Colonic mucosa (tissue), 4 donors: Measurements from ENCODE around the gene UBP1. TPM values are rescaled to one million over a fixed set of nuclear protein-coding genes. Genes with fewer than 3 reads are reported as not detected.

Experiments used
- DNase-seq: peaks from one replicate; pipeline ENCODE4 v3.0.0-alpha.2; 2020
- H3K27ac ChIP-seq: fragments of 200-600 bp; one replicate; pipeline ENCODE4 v1.8.0; 2021
- H3K27me3 ChIP-seq: fragments of 200-600 bp; one replicate; pipeline ENCODE4 v1.8.0; 2021
- H3K36me3 ChIP-seq: fragments of 200-600 bp; one replicate; pipeline ENCODE4 v1.8.0; 2021
- H3K4me1 ChIP-seq: fragments of 200-600 bp; one replicate; pipeline ENCODE4 v1.8.0; 2021; ENCODE audit warnings: mild to moderate bottlenecking
- H3K4me3 ChIP-seq: fragments of 200-600 bp; one replicate; pipeline ENCODE4 v1.8.0; 2021
- H3K9ac ChIP-seq, 2 donors: one replicate each; pipeline ENCODE4 v1.7.0; 2013; ENCODE audit warnings: control low read depth in 2 of 2, low read depth in 2 of 2, low read length in 2 of 2
- H3K9me3 ChIP-seq: fragments of 200-600 bp; one replicate; pipeline ENCODE4 v1.8.0; 2021
- intact Hi-C: fragments of 100-400 bp; cut with DNase I; formaldehyde crosslinking; loops from one replicate; pipeline ENCODE4 v1.14.1; 2022
- total RNA-seq, 2 donors: library from RNA; stranded (reverse); fragmentation: NEBNext Ultra II Directional in 1 of 2; extraction: Animal tissue kit (Norgen Biotek cat#: 25700) in 1 of 2; gene quantifications; one replicate each; pipeline ENCODE4 v1.2.1, GENCODE V29; 2021
- TF ChIP-seq, protein P1 (sequence below): fragments of 200-600 bp; IDR thresholded peaks from one replicate; pipeline ENCODE4 v1.8.0; 2022; ENCODE audit warnings: antibody characterized with exemption, mild to moderate bottlenecking
- donor health status: healthy.
- donor health status: DM: no; HTN: no; CAD: no.
- donor health status: DM: no; HTN: no; CAD: no.

Gene UBP1, protein sequence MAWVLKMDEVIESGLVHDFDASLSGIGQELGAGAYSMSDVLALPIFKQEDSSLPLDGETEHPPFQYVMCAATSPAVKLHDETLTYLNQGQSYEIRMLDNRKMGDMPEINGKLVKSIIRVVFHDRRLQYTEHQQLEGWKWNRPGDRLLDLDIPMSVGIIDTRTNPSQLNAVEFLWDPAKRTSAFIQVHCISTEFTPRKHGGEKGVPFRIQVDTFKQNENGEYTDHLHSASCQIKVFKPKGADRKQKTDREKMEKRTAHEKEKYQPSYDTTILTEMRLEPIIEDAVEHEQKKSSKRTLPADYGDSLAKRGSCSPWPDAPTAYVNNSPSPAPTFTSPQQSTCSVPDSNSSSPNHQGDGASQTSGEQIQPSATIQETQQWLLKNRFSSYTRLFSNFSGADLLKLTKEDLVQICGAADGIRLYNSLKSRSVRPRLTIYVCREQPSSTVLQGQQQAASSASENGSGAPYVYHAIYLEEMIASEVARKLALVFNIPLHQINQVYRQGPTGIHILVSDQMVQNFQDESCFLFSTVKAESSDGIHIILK
- total RNA-seq = 10 to 100 TPM; 68.2 to 71.4 TPM

- H3K4me1 ChIP-seq = peaks cover 6% of the 10 kb centered on the region
- H3K4me3 ChIP-seq = peak within 1 kb of the TSS; percentile 70
- intact Hi-C loops = no loop called here
- no peaks in the 10 kb centered on the region for H3K9me3 ChIP-seq
- TF ChIP-seq, protein P1, sequence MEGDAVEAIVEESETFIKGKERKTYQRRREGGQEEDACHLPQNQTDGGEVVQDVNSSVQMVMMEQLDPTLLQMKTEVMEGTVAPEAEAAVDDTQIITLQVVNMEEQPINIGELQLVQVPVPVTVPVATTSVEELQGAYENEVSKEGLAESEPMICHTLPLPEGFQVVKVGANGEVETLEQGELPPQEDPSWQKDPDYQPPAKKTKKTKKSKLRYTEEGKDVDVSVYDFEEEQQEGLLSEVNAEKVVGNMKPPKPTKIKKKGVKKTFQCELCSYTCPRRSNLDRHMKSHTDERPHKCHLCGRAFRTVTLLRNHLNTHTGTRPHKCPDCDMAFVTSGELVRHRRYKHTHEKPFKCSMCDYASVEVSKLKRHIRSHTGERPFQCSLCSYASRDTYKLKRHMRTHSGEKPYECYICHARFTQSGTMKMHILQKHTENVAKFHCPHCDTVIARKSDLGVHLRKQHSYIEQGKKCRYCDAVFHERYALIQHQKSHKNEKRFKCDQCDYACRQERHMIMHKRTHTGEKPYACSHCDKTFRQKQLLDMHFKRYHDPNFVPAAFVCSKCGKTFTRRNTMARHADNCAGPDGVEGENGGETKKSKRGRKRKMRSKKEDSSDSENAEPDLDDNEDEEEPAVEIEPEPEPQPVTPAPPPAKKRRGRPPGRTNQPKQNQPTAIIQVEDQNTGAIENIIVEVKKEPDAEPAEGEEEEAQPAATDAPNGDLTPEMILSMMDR = no peak
- H3K36me3 ChIP-seq = no peaks in the 10 kb centered on the region
- peak within 1 kb of the TSS; percentile 100 for H3K27ac ChIP-seq
- no peaks in the 10 kb centered on the region for H3K27me3 ChIP-seq
- DNase-seq = peak; percentile 99
- peak within 1 kb of the TSS; percentile 97 to 98 for H3K9ac ChIP-seq
Observed at GRCh38 chr3:33440328-33441224, at the start of gene UBP1. TSS of gene UBP1 (minus strand) at chr3:33440405. CDS start at chr3:33439848, 557 bp downstream.

DNA sequence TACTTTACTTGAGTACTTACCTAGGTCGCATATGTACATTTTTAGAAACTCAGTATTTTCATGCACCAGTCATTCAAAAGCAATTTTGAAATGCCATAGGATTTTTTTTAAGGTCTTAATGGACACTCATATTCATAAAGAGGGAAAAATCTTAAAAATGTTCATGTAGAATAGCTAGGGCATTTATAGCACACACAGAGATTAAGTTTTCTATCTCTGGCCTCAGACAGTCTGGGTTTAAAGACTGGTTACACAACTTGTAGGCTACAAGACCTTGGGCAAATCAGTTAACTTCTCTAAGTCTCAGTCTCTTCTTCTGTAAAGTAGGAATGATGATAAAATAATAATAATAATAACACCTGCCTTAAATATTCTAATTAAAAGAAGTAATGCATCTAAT lies 48.5 kb upstream of the UBP1 start:
- Histone ChIP-seq H3K4me1 (no peaks in the 10 kb centered on the region), H3K27me3 (no peaks in the 10 kb centered on the region), H3K36me3 (no peaks in the 10 kb centered on the region), H3K4me3 (no peak overlapping the region), H3K27ac (no peak overlapping the region), H3K9me3 (no peaks in the 10 kb centered on the region), H3K9ac (no peak overlapping the region)
- intact Hi-C loops = no loop called here
- DNase-seq = no peak
- TF ChIP-seq, protein P1 = no peak

GRCh38 chr3:33488246-33488645 lies 48.0 kb upstream of the UBP1 start:
- intact Hi-C loops = no loop called here
- DNase-seq = no peak
- H3K4me1 ChIP-seq = no peaks in the 10 kb centered on the region
- no peaks in the 10 kb centered on the region for H3K9me3 ChIP-seq
- no peak overlapping the region for H3K4me3 ChIP-seq
- no peaks in the 10 kb centered on the region for H3K27me3 ChIP-seq
- H3K9ac ChIP-seq = no peak overlapping the region
- TF ChIP-seq, protein P1 = no peak
- H3K36me3 ChIP-seq = no peaks in the 10 kb centered on the region
- H3K27ac ChIP-seq = no peak overlapping the region

DNA sequence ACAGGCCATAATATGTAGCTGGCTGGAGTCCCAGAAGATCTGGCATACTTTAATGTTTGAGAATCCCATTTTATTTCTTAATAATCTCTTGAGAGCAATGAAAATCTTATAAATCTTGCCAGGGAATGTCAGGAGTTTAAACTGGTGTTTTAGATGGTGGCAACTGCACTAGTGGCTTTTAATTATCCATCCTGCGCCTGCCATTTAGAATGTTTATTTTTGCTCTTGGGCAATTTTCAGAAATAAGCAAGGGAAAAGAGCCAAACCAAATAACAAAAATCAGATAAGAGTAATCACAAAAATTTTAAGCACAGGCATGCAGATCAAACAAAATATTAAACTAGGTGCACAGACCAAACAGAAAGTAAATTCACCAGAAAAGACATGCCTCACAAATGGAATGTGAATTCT lies 41.9 kb upstream of the UBP1 start:
- Histone ChIP-seq H3K36me3 (no peaks in the 10 kb centered on the region), H3K4me3 (no peak overlapping the region), H3K27ac (no peak overlapping the region)

DNA sequence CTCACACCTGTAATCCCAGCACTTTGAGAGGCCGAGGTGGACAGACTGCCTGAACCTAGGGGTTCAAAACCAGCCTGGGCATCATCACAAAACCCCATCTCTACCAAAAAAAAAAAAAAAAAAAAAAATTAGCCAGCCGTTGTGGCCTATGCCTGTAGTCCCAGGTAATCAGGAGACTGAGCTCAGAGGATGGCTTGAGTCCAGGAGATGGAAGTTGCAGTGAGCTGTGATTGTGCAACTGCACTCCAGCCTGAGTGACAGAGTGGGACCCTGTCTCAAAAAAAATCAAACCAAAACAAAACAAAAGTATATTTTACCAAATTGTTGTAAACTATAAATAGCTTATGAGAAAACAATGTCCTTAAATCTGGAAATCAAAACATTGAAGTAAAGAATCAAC lies 34.7 kb upstream of the UBP1 start:
- H3K27me3 ChIP-seq = no peaks in the 10 kb centered on the region
- intact Hi-C loops = no loop called here
- no peak overlapping the region for H3K9ac ChIP-seq
- H3K9me3 ChIP-seq = no peaks in the 10 kb centered on the region
- H3K36me3 ChIP-seq = no peaks in the 10 kb centered on the region
- DNase-seq = no peak
- no peak overlapping the region for H3K27ac ChIP-seq
- TF ChIP-seq, protein P1 = no peak
- no peaks in the 10 kb centered on the region for H3K4me1 ChIP-seq
- no peak overlapping the region for H3K4me3 ChIP-seq

More for the DNA sequence above, 41.9 kb upstream of the UBP1 start:
- TF ChIP-seq, protein P1 = no peak
- intact Hi-C loops = no loop called here
- Histone ChIP-seq H3K9ac (no peak overlapping the region), H3K9me3 (no peaks in the 10 kb centered on the region), H3K4me1 (no peaks in the 10 kb centered on the region), H3K27me3 (no peaks in the 10 kb centered on the region)
- no peak for DNase-seq
